Measurements from ENCODE around the gene CACNB2.

Gene CACNB2

GRCh38 chr10:18399158-18399557 is 258.9 kb downstream of the CACNB2 start:
- DNase-seq (ENCODE audit: low read depth in 2 of 3, low spot score in 1 of 3) = no peak

GRCh38 chr10:18400201-18400905 is 260.1 kb downstream of the CACNB2 start:
- no peak for DNase-seq (ENCODE audit: low read depth in 2 of 3, low spot score in 1 of 3)

- DNase-seq (ENCODE audit: low read depth in 2 of 3, low spot score in 1 of 3) = no peak
Observed at GRCh38 chr10:18400906-18401245, 260.7 kb downstream of the CACNB2 start.

DNA sequence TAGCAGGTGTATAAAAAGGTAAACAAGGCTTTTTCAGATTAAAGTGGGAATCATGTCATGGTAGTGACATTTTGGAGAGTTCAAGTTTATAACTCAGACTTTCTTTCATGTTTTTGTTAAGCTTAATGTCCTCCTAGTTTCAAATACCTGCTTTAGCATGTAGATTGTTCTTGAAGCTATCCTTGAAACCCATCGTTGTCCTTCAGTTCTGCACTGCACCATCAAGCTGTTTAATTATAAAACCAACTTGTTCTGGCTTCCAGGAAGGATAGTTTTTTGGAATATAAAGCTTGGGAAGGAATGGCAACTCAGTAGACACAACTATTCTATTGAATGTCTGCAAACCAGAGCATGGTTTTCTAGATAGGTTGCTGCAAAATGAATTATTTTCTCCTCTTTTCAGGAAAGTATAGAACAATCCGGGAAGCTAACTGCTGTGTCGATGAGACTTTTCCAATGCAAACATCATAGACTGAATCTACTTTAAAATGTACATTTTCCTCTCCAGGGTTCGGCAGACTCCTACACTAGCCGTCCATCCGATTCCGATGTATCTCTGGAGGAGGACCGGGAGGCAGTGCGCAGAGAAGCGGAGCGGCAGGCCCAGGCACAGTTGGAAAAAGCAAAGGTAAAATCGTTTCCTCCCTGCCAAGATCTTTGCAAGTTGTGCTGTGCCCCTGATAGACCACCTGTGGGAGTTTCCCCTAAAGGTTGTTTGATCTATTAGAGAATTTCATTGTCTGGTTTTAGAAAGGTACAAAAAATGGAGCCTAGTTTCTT is 261.4 kb downstream of the CACNB2 start:
- no peak for DNase-seq (ENCODE audit: low read depth in 2 of 3, low spot score in 1 of 3)

GRCh38 chr10:18402853-18403252 is 262.6 kb downstream of the CACNB2 start:
- DNase-seq (ENCODE audit: low read depth in 2 of 3, low spot score in 1 of 3) = no peak

GRCh38 chr10:18404530-18404929 is 264.3 kb downstream of the CACNB2 start:
- no peak for DNase-seq (ENCODE audit: low read depth in 2 of 3, low spot score in 1 of 3)

DNA sequence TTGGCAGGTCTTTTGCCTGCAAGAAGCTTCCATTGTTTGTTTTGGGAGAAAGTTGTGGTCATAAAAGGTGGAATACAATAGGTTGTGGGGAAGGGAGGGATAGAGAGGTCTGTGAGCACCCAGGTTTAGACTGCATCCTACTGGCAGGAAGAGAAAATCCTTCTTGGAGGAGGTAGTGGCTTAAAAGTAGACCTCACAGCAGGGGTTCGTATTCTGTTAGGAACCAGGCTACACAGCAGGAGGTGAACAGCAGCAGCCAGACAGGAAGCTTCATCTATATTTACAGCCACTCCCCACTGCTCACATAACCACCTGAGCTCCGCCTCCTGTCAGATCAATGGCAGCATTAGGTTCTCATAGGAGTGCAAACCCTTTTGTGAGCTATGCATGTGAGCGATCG is 265.9 kb downstream of the CACNB2 start:
- no peak for DNase-seq (ENCODE audit: low read depth in 2 of 3, low spot score in 1 of 3)

- no peak for DNase-seq (ENCODE audit: low read depth in 2 of 3, low spot score in 1 of 3)
Observed at GRCh38 chr10:18409599-18410397, 269.6 kb downstream of the CACNB2 start.

GRCh38 chr10:18414061-18414460 is 273.8 kb downstream of the CACNB2 start:
- no peak for DNase-seq (ENCODE audit: low read depth in 2 of 3, low spot score in 1 of 3)

DNA sequence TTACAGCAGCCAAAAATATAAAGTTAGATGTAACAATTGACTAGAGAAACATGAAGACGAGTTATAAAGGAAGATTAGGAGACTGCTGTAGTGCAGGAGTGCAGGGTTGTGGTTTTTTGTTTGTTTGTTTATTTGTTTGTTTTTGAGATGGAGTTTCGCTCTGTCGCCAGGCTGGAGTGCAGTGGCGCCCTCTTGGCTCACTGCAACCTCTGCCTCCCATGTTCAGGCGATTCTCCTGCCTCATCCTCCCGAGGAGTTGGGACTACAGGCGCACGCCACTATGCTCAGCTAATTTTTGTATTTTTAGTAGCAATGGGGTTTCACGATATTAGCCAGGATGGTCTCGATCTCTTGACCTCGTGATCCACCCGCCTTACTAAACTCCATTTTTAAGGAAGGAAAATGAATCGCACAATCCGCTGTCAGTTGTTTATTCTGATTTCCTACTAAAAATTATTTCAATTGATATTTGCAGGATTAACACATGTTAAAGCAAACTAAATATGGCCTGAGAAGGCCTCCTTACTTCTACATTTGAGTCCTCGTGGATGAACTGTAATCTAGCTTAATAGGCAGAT is 277.8 kb downstream of the CACNB2 start:
- DNase-seq (ENCODE audit: low read depth in 2 of 3, low spot score in 1 of 3) = no peak

GRCh38 chr10:18418541-18419215 is 278.5 kb downstream of the CACNB2 start:
- no peak for DNase-seq (ENCODE audit: low read depth in 2 of 3, low spot score in 1 of 3)

DNA sequence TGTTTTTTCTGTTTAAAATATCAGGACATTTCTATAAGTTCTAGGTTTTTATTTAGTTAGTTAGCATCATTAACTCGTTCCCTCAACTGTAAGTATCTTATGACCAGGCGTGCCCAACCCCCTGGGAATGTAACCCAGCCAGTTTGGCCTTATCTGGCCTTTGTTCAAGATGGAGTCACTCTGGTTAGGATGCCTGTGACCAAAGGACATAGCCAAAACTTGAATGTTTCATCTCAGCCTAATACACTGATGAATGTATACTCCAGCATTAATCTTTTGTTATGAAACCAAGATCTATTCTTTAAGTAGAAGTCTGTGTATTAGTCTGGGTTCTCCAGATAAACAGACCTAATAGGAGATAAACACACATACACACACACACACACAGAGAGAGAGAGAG is 279.7 kb downstream of the CACNB2 start:
- no peak for DNase-seq (ENCODE audit: low read depth in 2 of 3, low spot score in 1 of 3)

DNA sequence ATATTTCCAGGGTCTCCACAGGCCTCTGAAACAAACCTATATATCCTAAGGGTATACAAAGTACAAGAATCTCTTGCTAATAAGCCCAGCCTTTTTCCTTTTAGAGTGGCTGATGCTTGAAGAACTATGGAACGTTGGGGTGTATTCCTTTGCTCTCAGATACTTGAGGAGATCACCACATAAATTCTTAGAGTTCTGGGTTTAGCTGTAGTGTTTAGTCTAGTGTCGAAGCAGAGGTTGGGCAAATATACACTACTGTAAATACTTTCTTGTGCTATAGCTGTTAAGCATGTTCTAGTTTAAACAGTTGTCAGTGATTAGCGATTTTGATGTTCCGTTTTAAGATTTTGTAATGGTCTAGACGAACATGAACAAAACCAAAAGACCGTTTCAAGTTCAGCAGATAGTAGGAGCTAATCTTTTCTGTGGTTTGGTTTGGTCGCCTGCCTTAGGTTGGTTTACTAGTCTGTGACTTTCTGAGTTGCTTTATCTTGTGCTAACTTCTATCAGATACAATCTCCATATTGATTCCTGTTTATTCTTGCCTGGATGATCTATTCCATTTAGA is 281.6 kb downstream of the CACNB2 start:
- DNase-seq (ENCODE audit: low read depth in 2 of 3, low spot score in 1 of 3) = no peak

DNA sequence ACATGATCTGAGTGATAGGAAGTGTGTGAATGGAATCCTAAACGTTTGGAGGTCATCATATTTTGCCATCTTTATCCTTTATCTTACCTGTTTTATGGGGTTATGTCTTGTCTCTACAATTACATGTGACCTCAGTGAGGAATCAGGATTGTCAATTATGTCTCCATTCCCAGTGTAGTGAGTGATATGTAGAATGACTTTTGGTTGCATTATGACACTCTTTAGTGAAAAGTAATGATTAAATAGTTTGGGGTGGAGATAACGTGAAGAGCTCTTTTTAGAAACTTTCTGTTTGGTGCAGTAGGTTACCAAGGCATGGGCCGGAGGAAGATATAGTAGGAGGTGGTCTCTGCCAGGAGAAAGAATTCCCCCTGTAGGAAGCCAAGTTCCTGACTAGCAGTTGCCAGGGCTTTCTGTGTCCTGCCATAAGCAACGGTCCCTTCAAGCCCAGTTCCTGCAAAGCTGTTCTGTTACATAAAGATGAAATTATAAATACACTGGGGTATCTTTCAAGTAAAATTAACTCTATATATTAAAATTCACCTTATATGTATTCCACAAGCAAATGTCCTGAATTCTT is 282.9 kb downstream of the CACNB2 start:
- no peak for DNase-seq (ENCODE audit: low read depth in 2 of 3, low spot score in 1 of 3)

DNA sequence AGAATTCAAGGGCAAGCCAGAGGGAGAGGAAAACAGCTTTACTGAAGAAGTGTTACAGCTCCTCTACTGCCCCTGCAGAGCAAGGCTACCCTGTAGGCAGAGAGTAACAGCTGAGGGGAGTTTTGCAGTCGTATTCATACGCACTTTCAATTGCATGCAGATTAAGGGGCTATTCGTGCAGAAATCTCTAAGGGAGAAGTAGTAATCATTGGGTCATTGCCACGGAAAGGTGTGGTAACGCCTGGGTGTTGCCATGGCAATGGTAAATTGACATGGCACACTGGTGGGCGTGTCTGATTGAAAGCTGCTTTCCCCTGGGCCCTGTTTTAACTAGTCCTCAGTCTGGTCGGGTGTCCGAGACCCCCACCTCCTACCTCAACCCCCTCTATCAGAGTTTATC is 284.0 kb downstream of the CACNB2 start:
- DNase-seq (ENCODE audit: low read depth in 2 of 3, low spot score in 1 of 3) = no peak

- DNase-seq (ENCODE audit: low read depth in 2 of 3, low spot score in 1 of 3) = no peak
Observed at GRCh38 chr10:18429335-18429734, 289.1 kb downstream of the CACNB2 start.

DNA sequence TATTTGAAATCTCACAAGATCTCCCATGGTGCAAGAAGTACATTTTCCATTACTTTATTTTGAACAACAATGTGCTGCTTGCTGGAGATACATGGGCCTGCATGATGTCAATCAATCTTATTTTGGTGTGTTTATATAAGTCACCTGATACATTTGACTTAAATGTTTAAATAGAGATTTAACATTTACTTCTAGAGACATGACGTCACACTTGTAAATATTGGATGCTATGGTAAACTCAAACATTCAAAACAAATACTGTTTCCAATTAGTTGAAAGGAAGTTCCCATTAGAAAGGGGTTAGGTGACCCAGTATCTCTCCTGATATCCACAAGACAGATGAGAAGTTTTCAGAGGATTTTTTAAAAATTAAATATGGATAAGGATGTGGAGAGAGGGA is 296.7 kb downstream of the CACNB2 start:
- DNase-seq (ENCODE audit: low read depth in 2 of 3, low spot score in 1 of 3) = no peak

DNA sequence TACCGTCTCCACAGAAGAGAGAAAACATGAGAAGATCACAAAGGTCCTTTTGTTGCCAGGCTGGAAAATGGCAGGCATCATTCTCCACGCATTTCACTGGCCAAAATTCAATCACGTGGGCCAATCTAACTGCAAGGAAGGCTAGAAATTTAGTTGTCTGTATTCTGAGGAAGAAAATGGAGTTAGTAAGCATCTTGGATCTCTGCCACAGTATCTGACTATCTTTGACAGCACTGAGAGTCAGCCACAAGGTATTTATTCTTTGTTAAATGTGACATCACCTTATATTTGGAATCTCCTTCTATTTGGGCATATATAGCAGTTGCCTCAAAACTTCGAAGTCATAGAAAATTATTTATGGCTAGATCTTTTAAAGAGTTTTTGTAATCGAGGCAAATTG is 297.3 kb downstream of the CACNB2 start:
- DNase-seq (ENCODE audit: low read depth in 2 of 3, low spot score in 1 of 3) = no peak

DNA sequence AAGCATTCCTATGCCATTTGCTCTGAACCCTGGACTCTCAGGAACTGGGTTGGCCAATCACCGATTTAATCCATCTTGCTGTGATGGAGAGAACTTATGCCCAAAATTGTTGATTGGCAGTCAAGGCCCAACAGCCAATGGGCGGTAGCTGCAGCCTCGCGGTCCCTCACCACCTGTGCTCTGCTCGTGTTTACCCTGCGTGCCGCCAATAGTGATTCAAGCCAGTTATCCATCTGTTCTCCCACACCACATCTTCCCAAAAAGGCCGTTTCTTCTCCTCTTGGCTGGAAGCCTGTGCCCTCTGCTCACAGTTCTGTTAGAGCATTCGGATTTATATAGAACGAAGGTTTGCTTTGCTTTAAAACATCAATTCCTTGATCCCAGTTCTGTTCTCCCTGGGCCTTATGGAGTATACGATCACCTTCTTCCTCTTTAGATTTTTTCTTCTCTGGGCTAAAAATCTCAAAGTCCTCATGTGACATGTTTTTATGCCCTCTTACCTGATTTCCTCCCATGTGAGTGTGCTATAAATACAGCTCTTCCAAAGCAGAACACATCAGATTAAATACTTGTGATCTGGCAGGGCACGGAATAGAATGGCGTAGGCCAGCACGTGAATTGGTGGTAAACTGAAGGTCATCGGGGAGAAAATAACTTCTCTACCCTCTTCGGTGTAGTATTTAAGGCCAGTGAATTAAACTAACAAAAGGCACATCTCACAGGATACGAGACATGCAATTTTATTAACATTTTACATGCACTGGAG is 298.3 kb downstream of the CACNB2 start:
- DNase-seq (ENCODE audit: low read depth in 2 of 3, low spot score in 1 of 3) = no peak

DNA sequence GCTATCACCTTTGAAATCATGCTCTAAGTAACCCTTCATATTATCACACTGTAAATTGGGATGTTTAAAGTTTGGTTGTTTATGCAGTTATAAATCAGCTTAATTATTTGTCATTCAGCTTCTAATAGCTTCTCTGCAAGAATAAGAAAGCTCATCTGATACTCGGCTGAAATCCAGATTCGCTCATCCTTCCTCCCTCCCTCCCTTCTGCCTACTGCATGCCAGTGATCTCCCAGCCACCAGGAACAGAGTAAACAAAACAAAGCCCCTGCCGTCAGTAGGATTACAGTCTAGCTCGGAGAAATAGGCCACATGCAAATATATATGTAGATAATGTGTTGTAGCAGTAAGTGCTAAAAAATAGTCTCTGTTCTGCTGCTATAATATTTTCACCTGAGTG is 299.4 kb downstream of the CACNB2 start:
- no peak for DNase-seq (ENCODE audit: low read depth in 2 of 3, low spot score in 1 of 3)

Data from stimulated activated CD4-positive, alpha-beta T cell treated with anti-CD3 and anti-CD28 coated beads, Interleukin-12 subunit alpha, Interleukin-12 subunit beta, amount 100 ng/mL, for 48 hours (primary cell).